Lower leg skin (tissue), 4 donors: ENCODE results near the gene SCRN1. TPM values are rescaled to one million over a fixed set of nuclear protein-coding genes. Genes with fewer than 3 reads are reported as not detected.

ENCODE experiments used
- DNase-seq, 2 donors: peaks; one replicate each; pipeline ENCODE4 v3.0.0-alpha.2; 2019; ENCODE audit warnings: low spot score in 2 of 2
- H3K4me3 ChIP-seq: fragments of 200-600 bp; sonication (generic); 2 replicates; pipeline ENCODE4 v1.5.1; 2017; ENCODE audit warnings: mild to moderate bottlenecking, low read depth; ENCODE audit not compliant: poor library complexity, severe bottlenecking
- POLR2A ChIP-seq, 2 donors: fragments of 450-650 bp; IDR thresholded peaks; one replicate each; pipeline ENCODE4 v1.6.1; 2016 to 2017; ENCODE audit warnings: antibody characterized with exemption in 2 of 2, mild to moderate bottlenecking in 1 of 2, moderate library complexity in 1 of 2
- WGBS, 2 donors: methylation state at CpG; one replicate each; pipeline ENCODE4 v1.1.5; 2018; 5-methylcytosine and 5-hydroxymethylcytosine counted together
- intact Hi-C: fragments of 100-400 bp; cut with DNase I; formaldehyde crosslinking; loops from one replicate; pipeline ENCODE4 v1.15.0; 2023; ENCODE audit warnings: low total_unique reads
- total RNA-seq, 4 donors: library from RNA; depleted of rRNA; stranded (reverse); fragments of >200 nt; gene quantifications; one replicate each; pipeline ENCODE4 v1.1.0, GENCODE V29; 2016
- TF ChIP-seq, protein P1 (sequence below), 3 donors: fragments of 450-650 bp; IDR thresholded peaks; one replicate each; pipeline ENCODE4 v1.5.1; 2016; ENCODE audit warnings: antibody characterized with exemption in 3 of 3, mild to moderate bottlenecking in 3 of 3, moderate library complexity in 2 of 3

SCRN1 gene
- total RNA-seq, 4 donors from 2014 or later = 8.5 to 17.9 (median 11.5) TPM

DNA sequence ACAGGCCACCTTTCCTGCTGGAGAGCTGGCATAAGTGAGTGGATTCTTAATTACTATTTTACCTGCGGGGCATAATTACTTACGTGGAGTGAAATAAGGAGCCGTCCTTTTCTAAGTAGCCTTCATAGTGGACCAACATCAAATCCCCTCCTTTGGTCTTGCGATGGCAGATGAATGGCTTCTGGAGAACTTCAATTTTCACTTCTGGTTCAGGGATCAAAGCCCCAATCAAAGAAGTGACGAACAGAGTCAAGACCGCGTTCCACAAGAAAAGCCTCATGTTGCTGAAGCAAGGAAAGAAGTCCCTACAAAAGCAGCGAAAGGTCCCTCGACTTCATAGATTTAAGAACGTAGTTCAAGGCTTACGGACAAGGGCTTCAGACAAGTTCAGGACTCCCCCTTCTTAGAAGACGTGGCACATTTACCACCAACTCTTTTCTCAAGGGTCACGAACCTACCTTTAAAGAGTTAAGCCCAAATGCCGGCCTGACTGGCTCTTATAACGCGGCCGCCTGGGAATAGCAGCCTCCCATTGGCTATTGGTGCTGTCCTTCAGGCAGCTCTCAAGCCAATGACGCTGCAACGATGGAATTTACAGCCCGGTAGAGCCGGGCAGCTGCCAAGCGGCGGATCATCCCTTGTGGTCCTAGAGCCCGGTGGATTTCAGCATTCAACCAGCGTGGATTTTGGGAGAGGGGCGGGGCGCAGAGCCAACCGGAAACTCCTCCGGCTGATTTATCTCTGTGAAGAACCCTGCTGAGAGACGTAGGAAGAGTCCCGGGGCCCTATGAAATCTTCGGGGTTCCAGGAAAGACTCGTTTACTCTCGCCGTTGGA is 36.8 kb upstream of the SCRN1 start, which contains the start of gene FKBP14:
TSS of gene FKBP14 (minus strand) at position 474 of the 836 bp plus-strand sequence. CDS start at position 280, 194 bp downstream.
- intact Hi-C loops = no loop called here
- H3K4me3 ChIP-seq = peak within 1 kb of the TSS; percentile 52
- no peak for TF ChIP-seq POLR2A (IDR thresholded peaks at IDR 0.05)
- DNase-seq = peak; percentile 98 to 99
- 0% methylated on average over 35 of the region's 35 CpGs for WGBS, 2 donors

DNA sequence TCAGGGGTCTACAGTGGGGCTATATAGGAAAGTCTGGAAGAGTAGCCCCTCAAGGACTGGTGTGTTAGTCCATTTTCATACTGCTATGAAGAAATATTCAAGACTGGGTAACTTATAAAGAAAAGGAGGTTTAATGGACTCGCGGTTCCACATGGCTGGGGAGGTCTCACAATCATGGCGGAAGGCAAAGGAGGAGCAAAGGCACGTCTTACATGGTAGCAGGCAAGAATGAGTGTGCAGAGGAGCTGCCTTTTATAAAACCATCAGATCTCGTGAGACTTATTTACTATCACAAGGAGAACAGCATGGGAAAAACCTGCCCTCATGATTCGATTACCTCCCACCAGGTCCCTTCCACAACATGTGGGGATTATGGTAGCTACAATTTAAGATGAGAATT is 33.9 kb upstream of the SCRN1 start:
- intact Hi-C loops = no loop called here
- no peak for DNase-seq

DNA sequence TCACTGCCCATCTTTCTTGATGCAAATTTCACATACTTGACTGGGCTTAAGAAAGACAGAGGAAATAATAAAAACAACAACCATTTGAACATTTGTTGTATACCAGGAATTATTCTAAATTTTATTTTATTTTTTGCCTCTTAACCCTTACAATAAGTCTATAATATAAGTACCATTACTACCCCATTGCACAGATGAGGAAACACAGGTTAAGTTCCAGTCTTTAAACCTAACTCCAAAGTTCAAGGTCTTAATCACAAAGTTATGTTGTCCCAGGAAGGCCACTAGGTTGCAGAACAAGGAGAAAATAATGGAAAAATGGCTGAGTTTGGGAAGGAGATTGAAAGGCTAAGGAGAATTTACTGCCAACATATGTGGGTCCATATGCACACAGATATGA is 33.4 kb upstream of the SCRN1 start:
- no peak overlapping the region for H3K4me3 ChIP-seq
- TF ChIP-seq POLR2A (IDR thresholded peaks at IDR 0.05) = no peak
- TF ChIP-seq, protein P1, sequence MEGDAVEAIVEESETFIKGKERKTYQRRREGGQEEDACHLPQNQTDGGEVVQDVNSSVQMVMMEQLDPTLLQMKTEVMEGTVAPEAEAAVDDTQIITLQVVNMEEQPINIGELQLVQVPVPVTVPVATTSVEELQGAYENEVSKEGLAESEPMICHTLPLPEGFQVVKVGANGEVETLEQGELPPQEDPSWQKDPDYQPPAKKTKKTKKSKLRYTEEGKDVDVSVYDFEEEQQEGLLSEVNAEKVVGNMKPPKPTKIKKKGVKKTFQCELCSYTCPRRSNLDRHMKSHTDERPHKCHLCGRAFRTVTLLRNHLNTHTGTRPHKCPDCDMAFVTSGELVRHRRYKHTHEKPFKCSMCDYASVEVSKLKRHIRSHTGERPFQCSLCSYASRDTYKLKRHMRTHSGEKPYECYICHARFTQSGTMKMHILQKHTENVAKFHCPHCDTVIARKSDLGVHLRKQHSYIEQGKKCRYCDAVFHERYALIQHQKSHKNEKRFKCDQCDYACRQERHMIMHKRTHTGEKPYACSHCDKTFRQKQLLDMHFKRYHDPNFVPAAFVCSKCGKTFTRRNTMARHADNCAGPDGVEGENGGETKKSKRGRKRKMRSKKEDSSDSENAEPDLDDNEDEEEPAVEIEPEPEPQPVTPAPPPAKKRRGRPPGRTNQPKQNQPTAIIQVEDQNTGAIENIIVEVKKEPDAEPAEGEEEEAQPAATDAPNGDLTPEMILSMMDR (IDR thresholded peaks at IDR 0.05) = no peak
- intact Hi-C loops = no loop called here
- DNase-seq = no peak

More for the DNA sequence above, 33.9 kb upstream of the SCRN1 start:
- 92 to 94% methylated on average over 6 of the region's 6 CpGs for WGBS, 2 donors
- TF ChIP-seq, protein P1 (IDR thresholded peaks at IDR 0.05) = no peak
- TF ChIP-seq POLR2A (IDR thresholded peaks at IDR 0.05) = no peak
- no peak overlapping the region for H3K4me3 ChIP-seq

DNA sequence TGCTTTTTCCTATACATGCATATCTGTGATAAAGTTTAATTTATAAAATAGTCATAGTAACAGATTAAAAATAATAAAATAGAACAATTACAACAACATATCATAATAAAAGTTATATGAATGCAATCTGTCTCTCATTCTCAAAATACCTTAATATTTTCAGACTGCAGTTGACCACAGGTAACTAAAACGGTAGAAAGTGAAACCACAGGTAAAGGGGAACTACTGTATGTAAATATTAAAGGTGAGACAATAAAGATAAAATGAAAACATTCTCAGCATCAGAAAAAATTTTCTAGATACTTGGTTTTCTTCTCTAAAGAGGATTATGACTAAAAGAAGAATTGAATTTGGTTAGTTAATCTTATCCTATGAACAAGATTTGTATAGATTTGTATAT is 30.9 kb upstream of the SCRN1 start:
- intact Hi-C loops = no loop called here
- DNase-seq = no peak
- TF ChIP-seq, protein P1 (IDR thresholded peaks at IDR 0.05) = no peak
- TF ChIP-seq POLR2A (IDR thresholded peaks at IDR 0.05) = no peak
- 35 to 40% methylated on average over 1 of the region's 1 CpG for WGBS, 2 donors
- no peak overlapping the region for H3K4me3 ChIP-seq

DNA sequence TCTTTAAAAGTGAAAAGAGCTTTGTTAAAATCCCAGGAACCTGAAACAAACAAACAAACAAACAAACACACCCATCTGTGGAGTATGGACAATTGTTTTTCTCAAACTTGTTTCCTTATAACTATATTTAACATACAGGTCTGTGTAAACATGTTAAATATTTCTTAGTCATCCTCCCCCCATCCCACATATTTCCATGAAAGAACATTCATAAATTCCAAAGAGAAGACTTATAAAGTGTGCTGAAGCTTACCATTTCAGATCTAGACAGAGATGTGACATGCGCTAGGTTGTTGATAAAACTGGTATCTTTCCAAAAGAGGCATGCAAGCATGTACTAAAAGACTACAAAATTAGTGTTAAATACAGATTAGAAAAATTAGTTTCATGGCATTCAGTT is 30.4 kb upstream of the SCRN1 start:
- TF ChIP-seq POLR2A (IDR thresholded peaks at IDR 0.05) = no peak
- TF ChIP-seq, protein P1 (IDR thresholded peaks at IDR 0.05) = no peak
- no peak overlapping the region for H3K4me3 ChIP-seq
- 84 to 86% methylated on average over 1 of the region's 1 CpG for WGBS, 2 donors
- no peak for DNase-seq
- intact Hi-C loops = no loop called here

DNA sequence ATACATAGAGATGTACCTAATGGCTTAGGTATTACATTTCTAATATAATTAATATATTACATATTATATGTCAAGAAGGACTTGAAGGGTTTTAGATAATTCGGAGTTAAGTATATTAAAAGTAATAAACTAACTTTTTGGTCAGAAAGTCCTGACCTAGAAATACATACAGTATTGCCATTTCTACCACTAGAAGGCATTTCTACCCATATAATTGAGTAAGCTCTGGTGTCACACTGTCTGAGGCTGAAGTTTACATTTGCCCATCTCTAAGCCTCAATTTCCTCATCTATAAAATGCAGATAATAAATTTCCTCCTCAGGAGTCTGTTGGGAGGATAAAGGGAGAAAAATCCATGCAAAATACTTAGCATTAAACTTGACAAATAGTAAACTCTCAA is 29.8 kb upstream of the SCRN1 start:
- intact Hi-C loops = no loop called here
- no peak overlapping the region for H3K4me3 ChIP-seq
- 80 to 92% methylated on average over 1 of the region's 1 CpG for WGBS, 2 donors
- TF ChIP-seq POLR2A (IDR thresholded peaks at IDR 0.05) = no peak
- TF ChIP-seq, protein P1 (IDR thresholded peaks at IDR 0.05) = no peak
- no peak for DNase-seq
